Subcutaneous adipose tissue (tissue), 4 donors: Measurements from ENCODE around the gene CEND1. TPM values are rescaled to one million over a fixed set of nuclear protein-coding genes. Genes with fewer than 3 reads are reported as not detected.

ENCODE experiments used
- total RNA-seq, 4 donors: library from RNA; depleted of rRNA; stranded (reverse); fragments of >200 nt; gene quantifications; one replicate each; pipeline ENCODE4 v1.1.0, GENCODE V29; 2016
- TF ChIP-seq, protein P1 (sequence below): fragments of 450-650 bp; IDR thresholded peaks from one replicate; pipeline ENCODE4 v1.5.1; 2016; ENCODE audit warnings: low read depth, mild to moderate bottlenecking, control low read depth, antibody characterized with exemption, moderate library complexity

The CEND1 gene
- total RNA-seq, 4 donors from 2014 or later, result not detected

DNA sequence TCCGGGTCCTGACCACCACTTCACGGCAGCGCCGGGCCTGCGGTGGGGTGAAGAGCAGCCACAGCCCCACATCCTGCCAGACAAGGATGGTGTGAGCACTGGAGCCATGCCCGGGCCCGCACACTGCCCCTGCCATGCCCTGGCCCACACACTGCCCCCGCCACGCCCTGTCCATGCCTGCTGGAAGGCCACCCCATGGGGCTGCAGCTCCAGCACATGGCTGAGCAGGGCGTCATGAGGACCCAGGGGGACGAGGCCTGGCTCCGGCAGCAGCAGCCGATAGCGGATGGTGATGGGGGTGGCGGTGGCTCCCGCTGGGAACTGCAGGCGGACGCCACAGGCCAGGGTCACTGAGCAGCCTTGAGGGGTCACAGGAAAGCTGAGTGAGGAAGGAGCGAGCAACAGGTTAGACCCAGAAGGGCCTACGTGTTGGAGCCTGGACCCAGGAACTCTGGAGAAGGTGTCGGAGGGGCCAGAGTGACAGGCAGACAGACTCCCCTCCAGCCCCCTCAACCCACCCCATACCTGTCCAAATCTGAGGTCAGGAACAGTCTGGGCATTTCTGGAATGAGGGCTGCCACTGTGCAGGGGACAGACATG, 12.2 kb upstream of the CEND1 start:
- TF ChIP-seq, protein P1, sequence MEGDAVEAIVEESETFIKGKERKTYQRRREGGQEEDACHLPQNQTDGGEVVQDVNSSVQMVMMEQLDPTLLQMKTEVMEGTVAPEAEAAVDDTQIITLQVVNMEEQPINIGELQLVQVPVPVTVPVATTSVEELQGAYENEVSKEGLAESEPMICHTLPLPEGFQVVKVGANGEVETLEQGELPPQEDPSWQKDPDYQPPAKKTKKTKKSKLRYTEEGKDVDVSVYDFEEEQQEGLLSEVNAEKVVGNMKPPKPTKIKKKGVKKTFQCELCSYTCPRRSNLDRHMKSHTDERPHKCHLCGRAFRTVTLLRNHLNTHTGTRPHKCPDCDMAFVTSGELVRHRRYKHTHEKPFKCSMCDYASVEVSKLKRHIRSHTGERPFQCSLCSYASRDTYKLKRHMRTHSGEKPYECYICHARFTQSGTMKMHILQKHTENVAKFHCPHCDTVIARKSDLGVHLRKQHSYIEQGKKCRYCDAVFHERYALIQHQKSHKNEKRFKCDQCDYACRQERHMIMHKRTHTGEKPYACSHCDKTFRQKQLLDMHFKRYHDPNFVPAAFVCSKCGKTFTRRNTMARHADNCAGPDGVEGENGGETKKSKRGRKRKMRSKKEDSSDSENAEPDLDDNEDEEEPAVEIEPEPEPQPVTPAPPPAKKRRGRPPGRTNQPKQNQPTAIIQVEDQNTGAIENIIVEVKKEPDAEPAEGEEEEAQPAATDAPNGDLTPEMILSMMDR, result no peak

DNA sequence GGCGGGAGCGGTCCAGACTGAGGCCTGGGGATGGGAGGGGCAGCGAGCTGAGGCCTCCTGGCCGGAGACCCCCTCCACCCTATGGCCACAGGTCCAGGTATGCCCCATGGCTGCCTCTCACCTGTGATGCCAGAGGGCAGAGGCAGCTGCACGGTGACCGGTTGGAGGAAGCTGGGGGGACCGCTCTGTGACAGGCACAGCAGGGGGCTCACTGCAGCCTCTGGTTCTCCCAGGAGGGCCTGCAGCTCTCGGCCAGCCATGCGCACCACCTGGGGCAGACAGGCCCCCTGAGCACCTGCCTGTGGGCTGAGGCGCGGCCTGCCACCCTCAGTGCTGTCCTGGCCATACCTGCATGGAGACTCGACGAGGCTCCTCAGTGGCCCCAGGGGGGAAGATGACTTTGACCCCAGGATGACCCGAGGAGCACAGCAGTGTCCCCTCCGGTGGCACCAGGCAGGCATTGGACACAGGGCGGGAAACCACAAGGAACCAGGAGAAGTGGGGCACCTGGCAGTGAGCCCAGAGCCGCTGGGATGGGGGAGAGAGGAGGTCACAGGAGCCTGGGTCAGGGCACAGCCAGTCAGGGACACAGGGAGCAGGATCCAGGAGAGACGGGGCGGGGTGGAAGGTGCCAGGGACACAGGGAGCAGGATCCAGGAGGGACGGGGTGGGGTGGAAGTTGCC, 11.3 kb upstream of the CEND1 start:
- TF ChIP-seq, protein P1, result no peak

- TF ChIP-seq, protein P1, result no peak
Observed at GRCh38 chr11:800473-800872, 10.6 kb upstream of the CEND1 start.

- TF ChIP-seq, protein P1, result no peak
Observed at GRCh38 chr11:799641-800316, 9.9 kb upstream of the CEND1 start.

- TF ChIP-seq, protein P1, result no peak
Observed at GRCh38 chr11:798093-798713, 8.3 kb upstream of the CEND1 start, which contains the start of gene SLC25A22. Gene SLC25A22, minus strand, starts transcription at chr11:798281. Its CDS starts 3,275 bp downstream, at chr11:795006.

DNA sequence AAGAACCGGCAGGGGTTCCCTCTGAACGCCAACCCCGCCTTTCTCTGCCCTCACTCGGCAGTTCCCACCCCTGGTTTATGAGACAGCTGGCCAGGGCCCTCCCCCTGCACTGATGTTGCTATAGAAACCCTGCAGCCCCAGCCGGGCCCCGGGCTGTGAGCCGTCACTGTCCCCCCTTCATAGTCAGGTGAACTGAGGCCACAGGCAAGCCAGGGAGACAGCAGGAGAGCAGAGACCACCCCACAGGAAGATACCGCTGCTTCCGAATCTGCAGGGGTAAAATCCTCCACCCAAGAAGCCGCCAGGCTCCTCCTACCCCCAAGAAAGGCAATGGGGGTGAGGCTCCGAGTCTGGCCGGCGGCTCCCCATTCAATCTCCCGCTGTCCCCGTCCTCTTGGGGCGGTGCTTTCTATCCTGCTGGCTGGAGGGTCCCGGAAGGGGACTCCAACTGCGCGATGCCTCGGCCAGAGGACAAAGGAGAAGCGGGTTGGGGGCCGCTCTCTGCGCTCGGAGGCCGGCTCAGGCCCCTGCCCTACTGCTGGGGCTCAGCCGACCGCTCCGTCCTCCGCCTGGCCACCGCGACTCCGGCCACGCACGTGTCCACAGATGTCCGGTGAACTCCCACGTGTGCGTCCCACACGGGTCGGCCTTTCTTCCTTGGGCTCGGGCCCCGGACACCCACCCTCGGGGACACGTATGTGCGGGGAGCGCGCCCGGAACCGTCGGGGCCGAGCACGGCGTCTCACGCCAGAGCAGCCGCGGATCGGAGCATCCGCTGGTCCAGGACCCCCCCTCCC, 7.6 kb upstream of the CEND1 start:
- TF ChIP-seq, protein P1, result no peak
